ENCODE measurements around the gene LCE1D. TPM values are rescaled to one million over a fixed set of nuclear protein-coding genes. Genes with fewer than 3 reads are reported as not detected.

The LCE1D gene
- total RNA-seq, 4 donors from 2014 or later = not detected

DNA sequence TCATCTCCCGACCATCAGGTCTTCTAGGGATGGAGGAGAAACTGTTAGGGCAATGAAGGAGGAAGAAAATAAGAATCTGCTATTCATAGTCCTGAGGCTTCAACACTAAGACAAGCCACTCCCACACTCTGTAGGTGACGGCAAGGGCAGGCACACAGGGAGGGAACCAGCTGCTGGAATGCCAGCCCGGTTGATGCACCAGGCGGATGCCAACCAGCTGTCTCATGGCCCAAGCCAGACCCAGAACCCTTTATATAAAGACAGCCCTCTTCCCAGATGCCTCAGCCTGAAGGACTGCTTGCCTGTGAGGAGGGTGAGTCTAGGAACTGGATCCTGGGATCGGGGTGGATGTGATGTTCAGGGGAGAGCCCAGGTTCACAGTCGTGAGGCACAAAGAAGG, 38.8 kb upstream of the LCE1D start, which contains the start of gene KPRP:
Gene KPRP (plus strand): TSS at position 279 of the 400 bp plus-strand sequence. CDS start 1,564 bp downstream, outside the sequence.
- Histone ChIP-seq H3K4me1 (no peaks in the 10 kb centered on the region), H3K9me3 (no peaks in the 10 kb centered on the region), H3K4me3 (no peak within 1 kb of the TSS), H3K27me3 (no peaks in the 10 kb centered on the region), H3K27ac (no peak within 1 kb of the TSS), H3K36me3 (no peaks in the 10 kb centered on the region)
- no peak for TF ChIP-seq EP300 (IDR thresholded peaks at IDR 0.05)
- TF ChIP-seq POLR2A (IDR thresholded peaks at IDR 0.05) = no peak
- TF ChIP-seq, protein P1, sequence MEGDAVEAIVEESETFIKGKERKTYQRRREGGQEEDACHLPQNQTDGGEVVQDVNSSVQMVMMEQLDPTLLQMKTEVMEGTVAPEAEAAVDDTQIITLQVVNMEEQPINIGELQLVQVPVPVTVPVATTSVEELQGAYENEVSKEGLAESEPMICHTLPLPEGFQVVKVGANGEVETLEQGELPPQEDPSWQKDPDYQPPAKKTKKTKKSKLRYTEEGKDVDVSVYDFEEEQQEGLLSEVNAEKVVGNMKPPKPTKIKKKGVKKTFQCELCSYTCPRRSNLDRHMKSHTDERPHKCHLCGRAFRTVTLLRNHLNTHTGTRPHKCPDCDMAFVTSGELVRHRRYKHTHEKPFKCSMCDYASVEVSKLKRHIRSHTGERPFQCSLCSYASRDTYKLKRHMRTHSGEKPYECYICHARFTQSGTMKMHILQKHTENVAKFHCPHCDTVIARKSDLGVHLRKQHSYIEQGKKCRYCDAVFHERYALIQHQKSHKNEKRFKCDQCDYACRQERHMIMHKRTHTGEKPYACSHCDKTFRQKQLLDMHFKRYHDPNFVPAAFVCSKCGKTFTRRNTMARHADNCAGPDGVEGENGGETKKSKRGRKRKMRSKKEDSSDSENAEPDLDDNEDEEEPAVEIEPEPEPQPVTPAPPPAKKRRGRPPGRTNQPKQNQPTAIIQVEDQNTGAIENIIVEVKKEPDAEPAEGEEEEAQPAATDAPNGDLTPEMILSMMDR (IDR thresholded peaks at IDR 0.05) = no peak
- 69 to 82% methylated on average over 4 to 6 of the region's 6 CpGs for WGBS, 2 donors
- no peak for DNase-seq (ENCODE audit: low spot score in 2 of 2)

DNA sequence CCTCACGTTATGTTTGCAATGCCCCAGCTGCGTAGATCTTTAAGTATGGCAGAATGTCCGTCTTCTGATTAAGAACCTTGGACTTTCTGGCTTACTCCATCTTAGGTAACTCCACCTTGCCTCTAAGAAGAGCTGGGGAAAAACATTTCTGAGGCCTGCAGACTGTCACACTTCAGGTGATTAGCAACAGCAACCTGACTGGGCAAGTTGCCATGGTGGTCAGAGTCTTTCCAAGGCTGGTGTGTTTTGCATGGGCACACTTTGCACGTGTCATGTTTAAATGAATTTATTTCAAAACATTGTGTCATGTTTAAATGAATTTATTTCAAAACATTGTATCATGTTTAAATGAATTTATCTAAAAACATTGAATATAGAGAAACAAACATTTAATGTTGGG, 37.9 kb upstream of the LCE1D start:
- 76 to 88% methylated on average over 4 of the region's 4 CpGs for WGBS, 2 donors
- H3K27ac ChIP-seq = no peak overlapping the region
- no peak for DNase-seq (ENCODE audit: low spot score in 2 of 2)
- no peaks in the 10 kb centered on the region for H3K36me3 ChIP-seq
- H3K4me1 ChIP-seq = no peaks in the 10 kb centered on the region
- no peaks in the 10 kb centered on the region for H3K9me3 ChIP-seq
- no peak for TF ChIP-seq EP300 (IDR thresholded peaks at IDR 0.05)
- TF ChIP-seq, protein P1 (IDR thresholded peaks at IDR 0.05) = no peak
- no peak for TF ChIP-seq POLR2A (IDR thresholded peaks at IDR 0.05)
- no peak overlapping the region for H3K4me3 ChIP-seq
- H3K27me3 ChIP-seq = no peaks in the 10 kb centered on the region

DNA sequence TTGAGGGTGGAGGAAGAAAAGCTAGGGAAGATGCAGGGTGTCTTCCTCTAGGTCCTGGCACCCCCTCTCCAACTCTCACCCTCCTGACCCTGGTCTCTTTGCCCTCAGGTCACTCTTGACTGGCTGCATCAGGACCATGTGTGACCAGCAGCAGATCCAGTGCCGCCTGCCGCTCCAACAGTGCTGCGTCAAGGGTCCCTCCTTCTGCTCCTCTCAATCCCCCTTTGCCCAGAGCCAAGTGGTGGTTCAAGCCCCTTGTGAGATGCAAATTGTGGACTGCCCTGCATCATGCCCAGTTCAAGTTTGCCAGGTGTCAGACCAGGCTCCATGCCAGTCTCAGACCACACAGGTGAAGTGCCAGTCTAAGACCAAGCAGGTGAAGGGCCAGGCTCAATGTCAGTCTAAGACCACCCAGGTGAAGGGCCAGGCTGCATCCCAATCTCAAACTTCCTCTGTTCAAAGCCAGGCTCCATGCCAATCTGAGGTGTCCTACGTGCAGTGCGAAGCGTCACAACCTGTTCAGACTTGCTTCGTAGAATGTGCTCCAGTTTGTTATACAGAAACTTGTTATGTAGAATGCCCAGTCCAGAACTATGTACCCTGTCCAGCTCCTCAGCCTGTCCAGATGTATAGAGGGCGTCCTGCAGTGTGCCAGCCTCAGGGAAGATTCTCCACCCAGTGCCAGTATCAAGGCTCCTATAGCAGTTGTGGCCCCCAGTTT, 36.9 kb upstream of the LCE1D start:
- DNase-seq (ENCODE audit: low spot score in 2 of 2) = no peak
- no peaks in the 10 kb centered on the region for H3K36me3 ChIP-seq
- no peaks in the 10 kb centered on the region for H3K4me1 ChIP-seq
- H3K27me3 ChIP-seq = no peaks in the 10 kb centered on the region
- no peaks in the 10 kb centered on the region for H3K9me3 ChIP-seq
- no peak overlapping the region for H3K4me3 ChIP-seq
- TF ChIP-seq, protein P1 (IDR thresholded peaks at IDR 0.05) = no peak
- TF ChIP-seq EP300 (IDR thresholded peaks at IDR 0.05) = no peak
- no peak for TF ChIP-seq POLR2A (IDR thresholded peaks at IDR 0.05)
- 81 to 97% methylated on average over 8 of the region's 8 CpGs for WGBS, 2 donors
- no peak overlapping the region for H3K27ac ChIP-seq

GRCh38 chr1:152760551-152761190, 35.9 kb upstream of the LCE1D start:
- H3K9me3 ChIP-seq = no peaks in the 10 kb centered on the region
- no peak overlapping the region for H3K27ac ChIP-seq
- no peaks in the 10 kb centered on the region for H3K36me3 ChIP-seq
- no peaks in the 10 kb centered on the region for H3K4me1 ChIP-seq
- H3K27me3 ChIP-seq = no peaks in the 10 kb centered on the region
- no peak overlapping the region for H3K4me3 ChIP-seq
- TF ChIP-seq, protein P1 (IDR thresholded peaks at IDR 0.05) = no peak
- TF ChIP-seq EP300 (IDR thresholded peaks at IDR 0.05) (no peak), POLR2A (IDR thresholded peaks at IDR 0.05) (no peak)
- WGBS, 2 donors = 93% methylated on average over 27 to 28 of the region's 31 CpGs
- DNase-seq (ENCODE audit: low spot score in 2 of 2) = no peak

GRCh38 chr1:152761609-152762213, 34.8 kb upstream of the LCE1D start:
- H3K4me1 ChIP-seq = no peaks in the 10 kb centered on the region
- H3K27me3 ChIP-seq = no peaks in the 10 kb centered on the region
- DNase-seq (ENCODE audit: low spot score in 2 of 2) = no peak
- no peak overlapping the region for H3K27ac ChIP-seq
- WGBS, 2 donors = 83 to 85% methylated on average over 3 of the region's 3 CpGs
- no peaks in the 10 kb centered on the region for H3K36me3 ChIP-seq
- no peak for TF ChIP-seq POLR2A (IDR thresholded peaks at IDR 0.05)
- no peak for TF ChIP-seq EP300 (IDR thresholded peaks at IDR 0.05)
- TF ChIP-seq, protein P1 (IDR thresholded peaks at IDR 0.05) = no peak
- H3K4me3 ChIP-seq = no peak overlapping the region
- H3K9me3 ChIP-seq = no peaks in the 10 kb centered on the region

All from tibial nerve (tissue), 4 donors.